TTC549 (cell line): ENCODE results near the gene PAX5.

Experiments
- FAIRE-seq: peaks from 2 replicates; lab custom pipeline; 2012; peaks lifted over from hg19 to GRCh38; lab: Jason Lieb, UNC

PAX5 gene

GRCh38 chr9:36960575-36960955 lies 73.5 kb downstream of the PAX5 start:
- FAIRE-seq, result no peak

- no peak for FAIRE-seq
Observed at GRCh38 chr9:36959681-36960574, 74.1 kb downstream of the PAX5 start.

GRCh38 chr9:36956908-36957307 lies 77.2 kb downstream of the PAX5 start:
- FAIRE-seq, result no peak

GRCh38 chr9:36950389-36950788 lies 83.7 kb downstream of the PAX5 start:
- no peak for FAIRE-seq

- no peak for FAIRE-seq
Observed at GRCh38 chr9:36949466-36949865, 84.6 kb downstream of the PAX5 start.

GRCh38 chr9:36948051-36948450 lies 86.0 kb downstream of the PAX5 start:
- FAIRE-seq, result no peak

- no peak for FAIRE-seq
Observed at GRCh38 chr9:36946653-36947052, 87.4 kb downstream of the PAX5 start.

GRCh38 chr9:36945999-36946398 lies 88.1 kb downstream of the PAX5 start:
- FAIRE-seq, result no peak

- FAIRE-seq, result no peak
Observed at GRCh38 chr9:36942891-36943290, 91.2 kb downstream of the PAX5 start.

GRCh38 chr9:36941441-36941840 lies 92.6 kb downstream of the PAX5 start:
- FAIRE-seq, result no peak

GRCh38 chr9:36940881-36941280 lies 93.2 kb downstream of the PAX5 start:
- no peak for FAIRE-seq

GRCh38 chr9:36940500-36940853 lies 93.6 kb downstream of the PAX5 start:
- no peak for FAIRE-seq

GRCh38 chr9:36939655-36940499 lies 94.2 kb downstream of the PAX5 start:
- no peak for FAIRE-seq

GRCh38 chr9:36939214-36939613 lies 94.9 kb downstream of the PAX5 start:
- FAIRE-seq, result no peak

- FAIRE-seq, result no peak
Observed at GRCh38 chr9:36938617-36939016, 95.5 kb downstream of the PAX5 start.

- FAIRE-seq, result no peak
Observed at GRCh38 chr9:36937951-36938350, 96.1 kb downstream of the PAX5 start.

- no peak for FAIRE-seq
Observed at GRCh38 chr9:36937346-36937745, 96.7 kb downstream of the PAX5 start.

GRCh38 chr9:36936498-36936831 lies 97.6 kb downstream of the PAX5 start:
- FAIRE-seq, result no peak

GRCh38 chr9:36935768-36936497 lies 98.1 kb downstream of the PAX5 start:
- FAIRE-seq, result no peak

GRCh38 chr9:36935332-36935731 lies 98.7 kb downstream of the PAX5 start:
- FAIRE-seq, result no peak

GRCh38 chr9:36934478-36935065 lies 99.5 kb downstream of the PAX5 start:
- no peak for FAIRE-seq

GRCh38 chr9:36933676-36934215 lies 100.3 kb downstream of the PAX5 start:
- no peak for FAIRE-seq
